ENCODE measurements around the gene RPS16. TPM values are rescaled to one million over a fixed set of nuclear protein-coding genes. Genes with fewer than 3 reads are reported as not detected.
"Not testable (repeated sequence)": the region's sequence is repeated elsewhere in the genome, so short reads cannot be mapped to it uniquely, and the experiment has no call there.

The RPS16 gene
- total and polyA plus RNA-seq, 4 experiments from 2014 or later = 1,590 to 4,227 (median 3,056) TPM

DNA sequence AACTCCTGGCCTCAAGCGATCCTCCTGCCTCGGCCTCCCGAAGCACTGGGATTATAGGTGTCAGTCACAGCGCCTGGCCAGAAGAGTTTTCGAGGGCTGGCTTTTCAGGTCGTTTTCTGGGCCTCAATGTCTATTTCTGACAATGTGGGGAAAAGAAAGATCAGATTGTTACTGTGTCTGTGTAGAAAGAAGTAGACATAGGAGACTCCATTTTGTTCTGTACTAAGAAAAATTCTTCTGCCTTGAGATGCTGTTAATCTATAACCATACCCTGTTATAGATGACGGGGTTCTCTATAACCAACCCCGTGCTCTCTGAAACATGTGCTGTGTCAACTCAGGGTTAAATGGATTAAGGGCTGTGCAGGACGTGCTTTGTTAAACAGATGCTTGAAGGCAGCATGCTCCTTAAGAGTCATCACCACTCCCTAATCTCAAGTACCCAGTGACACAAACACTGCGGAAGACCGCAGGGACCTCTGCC, 43.6 kb upstream of the RPS16 start:
- CTCF ChIA-PET (ENCODE audit: partially characterized antibody) = not testable (repeated sequence)

GRCh38 chr19:39475748-39476147, 40.0 kb upstream of the RPS16 start:
- Histone ChIP-seq H3K4me1 (ENCODE audit: insufficient read depth, low read length) (peaks cover 6% of the 10 kb centered on the region), H3K36me3 (ENCODE audit: insufficient read depth, low read length) (peaks cover 47% of the 10 kb centered on the region), H3K9me3 (ENCODE audit: control insufficient read depth in 1 of 2, low read length in 2 of 2) (no peaks in the 10 kb centered on the region), H3K27ac (ENCODE audit: low read depth, low read length) (no peak overlapping the region), H3K27me3 (ENCODE audit: insufficient read depth, low read length) (no peaks in the 10 kb centered on the region), H3K4me3 (ENCODE audit: low read length in 2 of 2) (no peak overlapping the region)
- no peaks in the 10 kb centered on the region for H3K9me3 Mint-ChIP-seq
- CTCF ChIA-PET (ENCODE audit: partially characterized antibody) = interaction anchor here (1.1 to 2.7 kb wide), 4 partner anchors 9 to 198 kb away, joined by 3 to 39 read pairs (median 10); partner anchors contain the start of genes EID2B and SUPT5H
- H3K4me3 Mint-ChIP-seq = no peak overlapping the region
- DNase-seq = no peak
- peak overlapping the region in 1 of 7 donors; percentile 81 for H3K27ac Mint-ChIP-seq
- H3K36me3 Mint-ChIP-seq = peaks cover 33 to 52% of the 10 kb centered on the region in 2 donors
- peaks cover 8 to 19% (median 15%) of the 10 kb centered on the region in 4 donors for H3K4me1 Mint-ChIP-seq
- intact Hi-C loops (cut with micrococcal nuclease) = no loop called here
- POLR2A ChIA-PET (ENCODE audit: partially characterized antibody) = interaction anchor here (1.1 to 2.1 kb wide), 2 partner anchors 10 to 40 kb away, joined by 3 to 6 read pairs; partner anchors contain the start of gene RPS16
- no peaks in the 10 kb centered on the region for H3K27me3 Mint-ChIP-seq

More for the DNA sequence above, 43.6 kb upstream of the RPS16 start:
- H3K9me3 ChIP-seq (ENCODE audit: control insufficient read depth in 1 of 2, low read length in 2 of 2); POLR2A ChIA-PET (ENCODE audit: partially characterized antibody); H3K4me3 ChIP-seq (ENCODE audit: low read length in 2 of 2); H3K27ac ChIP-seq (ENCODE audit: low read depth, low read length); DNase-seq; H3K27me3 Mint-ChIP-seq; intact Hi-C loops (cut with micrococcal nuclease); H3K27me3 ChIP-seq (ENCODE audit: insufficient read depth, low read length); H3K9me3 Mint-ChIP-seq: not testable (repeated sequence)
- H3K4me1 Mint-ChIP-seq = peaks cover 15 to 41% (median 25%) of the 10 kb centered on the region in 4 donors
- H3K4me1 ChIP-seq (ENCODE audit: insufficient read depth, low read length) = peaks cover 17% of the 10 kb centered on the region
- H3K4me3 Mint-ChIP-seq = peak overlapping the region in 7 of 8 donors; percentile 90 to 96 (median 94)
- H3K36me3 ChIP-seq (ENCODE audit: insufficient read depth, low read length) = peaks cover 12% of the 10 kb centered on the region
- H3K36me3 Mint-ChIP-seq = peaks cover 15 to 33% of the 10 kb centered on the region in 2 donors
- peak overlapping the region in 3 of 7 donors; percentile 92 to 98 (median 96) for H3K27ac Mint-ChIP-seq

DNA sequence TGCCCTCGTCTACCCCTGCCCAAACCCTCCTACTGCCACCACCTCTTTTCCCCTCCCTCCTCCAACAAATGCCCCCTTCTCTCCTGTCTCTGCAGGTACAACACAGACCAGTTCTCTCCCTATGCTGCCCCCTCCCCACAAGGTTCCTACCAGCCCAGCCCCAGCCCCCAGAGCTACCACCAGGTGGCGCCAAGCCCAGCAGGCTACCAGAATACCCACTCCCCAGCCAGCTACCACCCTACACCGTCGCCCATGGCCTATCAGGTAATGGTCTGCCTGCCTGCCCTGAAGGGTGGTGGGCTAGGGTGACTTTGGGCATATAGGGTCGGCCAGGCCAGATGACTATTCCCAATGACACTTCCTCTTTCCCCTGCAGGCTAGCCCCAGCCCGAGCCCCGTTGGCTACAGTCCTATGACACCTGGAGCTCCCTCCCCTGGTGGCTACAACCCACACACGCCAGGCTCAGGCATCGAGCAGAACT, 38.4 kb upstream of the RPS16 start:
- ChIA-PET POLR2A (ENCODE audit: partially characterized antibody) (interaction anchor here (0.6 to 2.1 kb wide), 5 partner anchors 28 to 58 kb away, joined by 3 to 6 read pairs (median 3); partner anchors contain the start of genes EID2B, RPS16 and SUPT5H), CTCF (ENCODE audit: partially characterized antibody) (interaction anchor here (0.6 to 2.7 kb wide), 15 partner anchors 9 to 199 kb away, joined by 3 to 39 read pairs (median 5); partner anchors contain the start of genes EID2B and SUPT5H)
- Mint-ChIP-seq H3K4me1 (peaks cover 0 to 6% (median 4%) of the 10 kb centered on the region in 4 donors), H3K4me3 (no peak overlapping the region), H3K27ac (peak overlapping the region in 4 of 7 donors; percentile 46 to 81 (median 56)), H3K9me3 (no peaks in the 10 kb centered on the region), H3K27me3 (no peaks in the 10 kb centered on the region), H3K36me3 (peaks cover 48 to 66% of the 10 kb centered on the region in 2 donors)
- intact Hi-C loops (cut with micrococcal nuclease) = loop anchor here (1.0 kb wide), 1 partner anchor 58 kb away; the partner anchor contains the start of gene EID2B
- H3K36me3 ChIP-seq (ENCODE audit: insufficient read depth, low read length) = peaks cover 62% of the 10 kb centered on the region
- H3K27me3 ChIP-seq (ENCODE audit: insufficient read depth, low read length) = no peaks in the 10 kb centered on the region
- H3K4me3 ChIP-seq (ENCODE audit: low read length in 2 of 2) = no peak overlapping the region
- H3K4me1 ChIP-seq (ENCODE audit: insufficient read depth, low read length) = no peaks in the 10 kb centered on the region
- no peak overlapping the region for H3K27ac ChIP-seq (ENCODE audit: low read depth, low read length)
- no peaks in the 10 kb centered on the region for H3K9me3 ChIP-seq (ENCODE audit: control insufficient read depth in 1 of 2, low read length in 2 of 2)
- peak; percentile 64 to 72 (median 70) for DNase-seq

DNA sequence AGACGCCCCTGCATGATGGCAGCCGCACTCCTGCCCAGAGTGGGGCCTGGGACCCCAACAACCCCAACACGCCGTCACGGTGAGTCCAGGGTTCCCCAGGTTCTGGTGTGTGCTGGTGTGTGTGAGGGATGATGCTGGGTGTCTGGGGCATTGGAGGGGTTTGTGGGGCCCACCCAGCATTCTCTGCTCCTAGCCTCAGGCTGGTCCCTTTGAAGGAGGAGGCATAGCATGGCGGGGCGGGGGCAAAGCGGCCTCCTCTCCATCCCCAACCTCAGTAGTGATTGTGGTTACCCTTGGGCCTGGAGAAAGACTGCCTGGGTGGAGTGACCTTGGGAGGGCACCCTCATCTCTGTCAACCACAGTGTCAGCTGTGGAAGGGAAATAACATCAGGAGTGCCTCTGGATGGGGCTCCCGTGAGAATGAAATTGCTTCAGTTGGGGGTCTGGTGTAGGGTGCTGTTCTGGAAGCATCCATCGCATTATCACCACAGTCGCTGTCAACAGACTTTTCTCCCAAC, 37.8 kb upstream of the RPS16 start:
- H3K4me1 Mint-ChIP-seq = peaks cover 0 to 6% (median 4%) of the 10 kb centered on the region in 4 donors
- POLR2A ChIA-PET (ENCODE audit: partially characterized antibody) = interaction anchor here (0.6 to 2.1 kb wide), 4 partner anchors 27 to 59 kb away, joined by 3 to 6 read pairs (median 3); partner anchors contain the start of genes EID2B and RPS16
- peaks cover 54 to 73% of the 10 kb centered on the region in 2 donors for H3K36me3 Mint-ChIP-seq

GRCh38 chr19:39472746-39473442, 37.1 kb upstream of the RPS16 start:
- ChIA-PET POLR2A (ENCODE audit: partially characterized antibody) (interaction anchor here (1.3 kb wide), 1 partner anchor 37 kb away, joined by 3 read pairs; the partner anchor contains the start of gene RPS16), CTCF (ENCODE audit: partially characterized antibody) (no interaction called here)
- Histone ChIP-seq H3K4me1 (ENCODE audit: insufficient read depth, low read length) (no peaks in the 10 kb centered on the region), H3K27me3 (ENCODE audit: insufficient read depth, low read length) (no peaks in the 10 kb centered on the region), H3K9me3 (ENCODE audit: control insufficient read depth in 1 of 2, low read length in 2 of 2) (no peaks in the 10 kb centered on the region), H3K4me3 (ENCODE audit: low read length in 2 of 2) (no peak overlapping the region), H3K36me3 (ENCODE audit: insufficient read depth, low read length) (peaks cover 75% of the 10 kb centered on the region), H3K27ac (ENCODE audit: low read depth, low read length) (no peak overlapping the region)
- Mint-ChIP-seq H3K27ac (peak overlapping the region in 1 of 7 donors; percentile 60), H3K36me3 (peaks cover 58 to 79% of the 10 kb centered on the region in 2 donors), H3K4me3 (no peak overlapping the region), H3K4me1 (peaks cover 0 to 6% (median 4%) of the 10 kb centered on the region in 4 donors), H3K27me3 (no peaks in the 10 kb centered on the region), H3K9me3 (no peaks in the 10 kb centered on the region)
- no peak for DNase-seq
- intact Hi-C loops (cut with micrococcal nuclease) = no loop called here

More for the DNA sequence above, 37.8 kb upstream of the RPS16 start:
- no peaks in the 10 kb centered on the region for H3K4me1 ChIP-seq (ENCODE audit: insufficient read depth, low read length)
- H3K27me3 Mint-ChIP-seq = no peaks in the 10 kb centered on the region
- intact Hi-C loops (cut with micrococcal nuclease) = no loop called here
- DNase-seq = no peak
- H3K9me3 Mint-ChIP-seq = no peaks in the 10 kb centered on the region
- no peak overlapping the region for H3K27ac ChIP-seq (ENCODE audit: low read depth, low read length)
- H3K9me3 ChIP-seq (ENCODE audit: control insufficient read depth in 1 of 2, low read length in 2 of 2) = no peaks in the 10 kb centered on the region
- no peak overlapping the region for H3K27ac Mint-ChIP-seq
- H3K36me3 ChIP-seq (ENCODE audit: insufficient read depth, low read length) = peaks cover 69% of the 10 kb centered on the region
- H3K4me3 ChIP-seq (ENCODE audit: low read length in 2 of 2) = no peak overlapping the region
- CTCF ChIA-PET (ENCODE audit: partially characterized antibody) = interaction anchor here (0.6 to 2.7 kb wide), 12 partner anchors 9 to 77 kb away, joined by 3 to 39 read pairs (median 6); partner anchors contain the start of genes EID2B and SUPT5H
- H3K4me3 Mint-ChIP-seq = no peak overlapping the region
- no peaks in the 10 kb centered on the region for H3K27me3 ChIP-seq (ENCODE audit: insufficient read depth, low read length)

- H3K36me3 Mint-ChIP-seq = peaks cover 65 to 84% of the 10 kb centered on the region in 2 donors
- no peak overlapping the region for H3K4me3 Mint-ChIP-seq
These were observed 36.2 kb upstream of the RPS16 start for GRCh38 chr19:39471756-39472536.

More at GRCh38 chr19:39471756-39472536, 36.2 kb upstream of the RPS16 start:
- Mint-ChIP-seq H3K27me3 (no peaks in the 10 kb centered on the region), H3K9me3 (no peaks in the 10 kb centered on the region), H3K27ac (peak overlapping the region in 5 of 7 donors; percentile 48 to 85 (median 57)), H3K4me1 (peaks cover 0 to 6% (median 4%) of the 10 kb centered on the region in 4 donors)
- H3K4me1 ChIP-seq (ENCODE audit: insufficient read depth, low read length) = no peaks in the 10 kb centered on the region
- POLR2A ChIA-PET (ENCODE audit: partially characterized antibody) = interaction anchor here (0.7 to 1.3 kb wide), 4 partner anchors 8 to 38 kb away, joined by 3 read pairs; partner anchors contain the start of genes RPS16 and SUPT5H
- H3K9me3 ChIP-seq (ENCODE audit: control insufficient read depth in 1 of 2, low read length in 2 of 2) = no peaks in the 10 kb centered on the region
- intact Hi-C loops (cut with micrococcal nuclease) = no loop called here
- DNase-seq = no peak
- no peak overlapping the region for H3K4me3 ChIP-seq (ENCODE audit: low read length in 2 of 2)
- H3K36me3 ChIP-seq (ENCODE audit: insufficient read depth, low read length) = peaks cover 84% of the 10 kb centered on the region
- no peaks in the 10 kb centered on the region for H3K27me3 ChIP-seq (ENCODE audit: insufficient read depth, low read length)
- CTCF ChIA-PET (ENCODE audit: partially characterized antibody) = interaction anchor here (0.9 to 1.0 kb wide), 2 partner anchors 10 to 61 kb away, joined by 4 to 5 read pairs; partner anchors contain the start of gene EID2B
- no peak overlapping the region for H3K27ac ChIP-seq (ENCODE audit: low read depth, low read length)
